Measurements from ENCODE around the gene NBR1. TPM values are rescaled to one million over a fixed set of nuclear protein-coding genes. Genes with fewer than 3 reads are reported as not detected.

NBR1 gene
- total and polyA plus RNA-seq, 9 donors = 58.2 to 124 (median 78.6) TPM

- no peak for TF ChIP-seq POLR2A (IDR thresholded peaks at IDR 0.05)
- TF ChIP-seq EP300 (IDR thresholded peaks at IDR 0.05) = no peak
- no peak for TF ChIP-seq CTCF (IDR thresholded peaks at IDR 0.05)
- H3K9me3 ChIP-seq = no peaks in the 10 kb centered on the region
- 42 to 60% (median 49%) methylated on average over 4 of the region's 4 CpGs for WGBS, 3 donors
- intact Hi-C loops (cut with DNase I) = loop anchor here in 1 of 4 donors (10.0 kb wide), 2 partner anchors 82 to 192 kb away; partner anchors contain the start of genes RND2 and VAT1
- no peak overlapping the region for H3K4me3 ChIP-seq
- H3K4me1 ChIP-seq (ENCODE audit: insufficient read depth) = peaks cover 5% of the 10 kb centered on the region
- no peaks in the 10 kb centered on the region for H3K27me3 ChIP-seq
- DNase-seq = no peak
- peak overlapping the region in 1 of 2 donors; percentile 3 for H3K27ac ChIP-seq
- H3K36me3 ChIP-seq = no peaks in the 10 kb centered on the region
Measured at GRCh38 chr17:43216369-43216761, 45.4 kb downstream of the NBR1 start.

GRCh38 chr17:43216762-43217613, 46.0 kb downstream of the NBR1 start:
- Histone ChIP-seq H3K9me3 (no peaks in the 10 kb centered on the region), H3K4me1 (ENCODE audit: insufficient read depth) (peaks cover 5% of the 10 kb centered on the region), H3K27me3 (no peaks in the 10 kb centered on the region), H3K36me3 (no peaks in the 10 kb centered on the region), H3K27ac (peak overlapping the region in 1 of 2 donors; percentile 3), H3K4me3 (no peak overlapping the region)
- TF ChIP-seq EP300 (IDR thresholded peaks at IDR 0.05) (no peak), POLR2A (IDR thresholded peaks at IDR 0.05) (no peak), CTCF (IDR thresholded peaks at IDR 0.05) (no peak)
- WGBS, 3 donors = 39 to 56% (median 41%) methylated on average over 4 of the region's 4 CpGs
- intact Hi-C loops (cut with DNase I) = loop anchor here in 1 of 4 donors (10.0 kb wide), 2 partner anchors 82 to 192 kb away; partner anchors contain the start of genes RND2 and VAT1
- no peak for DNase-seq

GRCh38 chr17:43217614-43218087, 46.6 kb downstream of the NBR1 start:
- Histone ChIP-seq H3K9me3 (no peaks in the 10 kb centered on the region), H3K4me1 (ENCODE audit: insufficient read depth) (peaks cover 5% of the 10 kb centered on the region), H3K27me3 (no peaks in the 10 kb centered on the region), H3K27ac (no peak overlapping the region), H3K36me3 (no peaks in the 10 kb centered on the region), H3K4me3 (no peak overlapping the region)
- WGBS, 3 donors = 68 to 88% (median 77%) methylated on average over 2 of the region's 2 CpGs
- TF ChIP-seq CTCF (IDR thresholded peaks at IDR 0.05) (no peak), POLR2A (IDR thresholded peaks at IDR 0.05) (no peak), EP300 (IDR thresholded peaks at IDR 0.05) (no peak)
- no peak for DNase-seq
- intact Hi-C loops (cut with DNase I) = loop anchor here in 1 of 4 donors (10.0 kb wide), 2 partner anchors 83 to 193 kb away; partner anchors contain the start of genes RND2 and VAT1

GRCh38 chr17:43219001-43219400, 48.0 kb downstream of the NBR1 start:
- TF ChIP-seq EP300 (IDR thresholded peaks at IDR 0.05) (no peak), POLR2A (IDR thresholded peaks at IDR 0.05) (no peak), CTCF (IDR thresholded peaks at IDR 0.05) (no peak)
- DNase-seq = no peak

More at GRCh38 chr17:43219001-43219400, 48.0 kb downstream of the NBR1 start:
- no peak overlapping the region for H3K4me3 ChIP-seq
- no peaks in the 10 kb centered on the region for H3K9me3 ChIP-seq
- 83 to 86% (median 84%) methylated on average over 2 of the region's 2 CpGs for WGBS, 3 donors
- H3K27ac ChIP-seq = no peak overlapping the region
- no peaks in the 10 kb centered on the region for H3K27me3 ChIP-seq
- peaks cover 1% of the 10 kb centered on the region for H3K4me1 ChIP-seq (ENCODE audit: insufficient read depth)
- no peaks in the 10 kb centered on the region for H3K36me3 ChIP-seq
- intact Hi-C loops (cut with DNase I) = loop anchor here in 1 of 4 donors (10.0 kb wide), 2 partner anchors 84 to 194 kb away; partner anchors contain the start of genes RND2 and VAT1

All from ovary (tissue), 9 donors.